ENCODE measurements around the gene CFAP100. TPM values are rescaled to one million over a fixed set of nuclear protein-coding genes. Genes with fewer than 3 reads are reported as not detected.

The CFAP100 gene
- total and polyA plus RNA-seq, 2 of the 4 experiments (the other 2 are of a cell fraction), result not detected

DNA sequence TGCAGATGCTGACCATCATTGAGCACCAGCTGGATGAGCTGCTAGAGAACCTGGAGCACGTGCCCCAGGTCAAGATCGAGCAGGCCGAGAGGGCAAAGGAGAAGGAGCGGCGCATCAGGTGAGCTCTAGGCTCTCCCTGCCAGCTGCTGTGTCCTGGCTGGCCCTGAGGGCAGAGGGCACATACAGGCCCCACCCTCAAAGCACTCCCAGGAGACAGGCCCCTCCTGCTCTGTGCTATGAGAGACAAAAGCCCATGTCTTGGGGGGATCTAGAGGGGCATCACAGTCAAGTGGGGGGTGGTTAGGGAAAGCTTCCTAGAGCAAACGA, 39.5 kb downstream of the CFAP100 start:
- in situ Hi-C loops (cut with MboI; ENCODE audit: low sequenced_read_pairs), result no loop called here
- no peak overlapping the region for H4K91ac ChIP-seq (ENCODE audit: insufficient read depth, low read depth, low read length)
- TF ChIP-seq MXI1 (IDR thresholded peaks at IDR 0.05; ENCODE audit: borderline replicate concordance, low read depth, low read length), result no peak
- H4K20me1 ChIP-seq (ENCODE audit: insufficient read depth, low read length), result no peaks in the 10 kb centered on the region
- ATAC-seq (ENCODE audit: low read depth), result no peak
- no peak overlapping the region for H3K56ac ChIP-seq (ENCODE audit: extremely low read depth, insufficient read depth, low read length)
- CTCF ChIA-PET, result no interaction called here
- no peaks in the 10 kb centered on the region for H3K27me3 ChIP-seq (ENCODE audit: control insufficient read depth, insufficient read depth, low read length)
- no peaks in the 10 kb centered on the region for H3K79me1 ChIP-seq (ENCODE audit: low read depth in 1 of 2, low read length in 2 of 2)
- H3K14ac ChIP-seq (replicated peaks; ENCODE audit: low read depth, low read length), result no peak overlapping the region
- WGBS, 2 experiments (ENCODE audit: extremely low coverage in 2 of 2, insufficient read length in 1 of 2), result no CpG with 5 or more reads among the region's 6 CpGs
- no peak overlapping the region for H4K5ac ChIP-seq (ENCODE audit: low read depth, low read length)
- dilution Hi-C loops (cut with HindIII; ENCODE audit: low sequenced_read_pairs, unreplicated experiment), result no loop called here
- no peak overlapping the region for H4K8ac ChIP-seq (ENCODE audit: low read depth in 2 of 2, low read length in 2 of 2)
- H2BK120ac ChIP-seq (ENCODE audit: low read depth, low read length), result no peak overlapping the region
- no peak overlapping the region for H3K27ac ChIP-seq (ENCODE audit: insufficient read depth, low read length)
- POLR2A ChIA-PET (ENCODE audit: unreplicated experiment), result no interaction called here
- H3K4me3 ChIP-seq (ENCODE audit: insufficient read depth, low read depth, low read length), result no peak overlapping the region
- BruUV-seq (replicated peaks), result no TSS peak
- H3K4me1 ChIP-seq (ENCODE audit: control insufficient read depth, insufficient read depth, low read length), result no peaks in the 10 kb centered on the region
- H3K4ac ChIP-seq (ENCODE audit: low read depth, low read length), result no peak overlapping the region
- no peaks in the 10 kb centered on the region; the same call in 1 of the 2 replicates for H3K9me1 ChIP-seq (ENCODE audit: insufficient read depth, low read length)
- H3K36me3 ChIP-seq (ENCODE audit: control insufficient read depth, insufficient read depth, low read length), result peaks cover 2% of the 10 kb centered on the region; the same call in 1 of the 2 replicates
- no peak overlapping the region for H2AK9ac ChIP-seq (replicated peaks; ENCODE audit: low read depth, low read length, poor library complexity)
- intact Hi-C loops (cut with micrococcal nuclease), result no loop called here
- no peak overlapping the region for H3K18ac ChIP-seq (ENCODE audit: low read depth, low read length)
- H2AK5ac ChIP-seq (ENCODE audit: low read depth, low read length), result no peak overlapping the region
- H3K23ac ChIP-seq (ENCODE audit: low read depth, low read length), result no peak overlapping the region
- H3K9me3 ChIP-seq (ENCODE audit: control insufficient read depth, insufficient read depth, low read length), result no peaks in the 10 kb centered on the region
- no peak overlapping the region for H3K9ac ChIP-seq (ENCODE audit: low read depth, low read length)
- no peak for DNase-seq
- H2BK5ac ChIP-seq (ENCODE audit: low read depth, low read length, poor library complexity, severe bottlenecking), result no peak overlapping the region
- H2BK15ac ChIP-seq (ENCODE audit: low read depth, low read length), result no peak overlapping the region
- H3K4me2 ChIP-seq (ENCODE audit: low read depth, low read length), result no peak overlapping the region
- no peak overlapping the region for H2AFZ ChIP-seq (replicated peaks; ENCODE audit: low read length, poor library complexity)
- no peak overlapping the region for H2BK20ac ChIP-seq (ENCODE audit: low read depth, low read length)
